GM23248 (cell line): ENCODE measurements around the gene IL3RA.

Experiments used
- EZH2 ChIP-seq: fragments of 200-600 bp; sonication (generic); IDR thresholded peaks from 2 replicates; pipeline ENCODE4 v1.6.1; 2018; ENCODE audit warnings: antibody characterized with exemption, mild to moderate bottlenecking; ENCODE audit not compliant: insufficient read depth, poor library complexity, severe bottlenecking
- EZH2phosphoT487 ChIP-seq: fragments of 200-600 bp; sonication (generic); IDR thresholded peaks from 2 replicates; pipeline ENCODE4 v1.6.1; 2018; ENCODE audit warnings: antibody characterized with exemption, moderate library complexity, mild to moderate bottlenecking, low read depth; ENCODE audit not compliant: insufficient read depth

- TF ChIP-seq EZH2 (no peak), EZH2phosphoT487 (no peak)
Observed at GRCh38 chrX:1316527-1316926, 20.1 kb upstream of the IL3RA start.
